HG03139 (cell line): Measurements from ENCODE around the gene VSIG10L.

ENCODE experiments used
- ATAC-seq: cut with Tn5 transposase; IDR thresholded peaks from one replicate; pipeline ENCODE4 v1.9.1; 2021; ENCODE audit not compliant: unreplicated experiment

The VSIG10L gene

GRCh38 chr19:51339313-51339686 lies 2.6 kb downstream of the VSIG10L start:
- ATAC-seq: no peak

- ATAC-seq: no peak
Measured at GRCh38 chr19:51338563-51339312, 3.2 kb downstream of the VSIG10L start.

DNA sequence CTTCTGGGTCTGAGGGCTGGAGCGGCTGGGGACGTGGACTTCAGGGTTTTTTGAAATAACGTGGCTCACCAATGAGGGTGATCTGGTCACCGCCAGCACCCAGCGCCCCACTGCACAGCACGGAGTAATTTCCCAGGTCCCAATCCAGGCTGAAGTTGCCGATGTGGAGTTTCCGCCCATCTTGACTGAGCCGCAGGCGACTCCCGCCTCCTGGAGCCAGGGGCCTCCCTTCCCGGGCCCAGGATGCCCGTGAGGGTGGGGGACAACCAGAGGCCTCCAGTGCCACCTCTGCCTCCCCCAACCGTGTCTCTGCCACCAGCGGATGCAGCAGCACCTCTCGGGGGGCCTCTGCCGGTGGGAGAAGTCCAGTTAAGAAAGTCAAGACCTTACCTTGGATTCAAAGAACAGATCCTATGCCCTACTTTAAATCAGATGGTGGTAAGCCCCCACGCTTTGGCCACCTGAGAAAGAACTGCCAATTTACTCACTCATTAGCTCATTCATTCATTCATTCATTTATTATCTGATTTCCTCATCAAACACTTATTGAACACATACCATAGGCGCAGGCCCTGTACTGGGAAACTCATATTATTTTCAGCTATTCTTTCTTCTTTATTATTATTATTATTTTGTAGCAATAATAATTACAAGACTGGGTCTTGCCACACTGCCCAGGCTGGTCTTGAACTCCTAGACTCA lies 3.9 kb downstream of the VSIG10L start:
- ATAC-seq: no peak

- ATAC-seq: no peak
Measured at GRCh38 chr19:51337141-51337860, 4.6 kb downstream of the VSIG10L start.

GRCh38 chr19:51333836-51334460 lies 8.0 kb downstream of the VSIG10L start:
- no peak for ATAC-seq

GRCh38 chr19:51331716-51332115 lies 10.2 kb downstream of the VSIG10L start:
- ATAC-seq: no peak

DNA sequence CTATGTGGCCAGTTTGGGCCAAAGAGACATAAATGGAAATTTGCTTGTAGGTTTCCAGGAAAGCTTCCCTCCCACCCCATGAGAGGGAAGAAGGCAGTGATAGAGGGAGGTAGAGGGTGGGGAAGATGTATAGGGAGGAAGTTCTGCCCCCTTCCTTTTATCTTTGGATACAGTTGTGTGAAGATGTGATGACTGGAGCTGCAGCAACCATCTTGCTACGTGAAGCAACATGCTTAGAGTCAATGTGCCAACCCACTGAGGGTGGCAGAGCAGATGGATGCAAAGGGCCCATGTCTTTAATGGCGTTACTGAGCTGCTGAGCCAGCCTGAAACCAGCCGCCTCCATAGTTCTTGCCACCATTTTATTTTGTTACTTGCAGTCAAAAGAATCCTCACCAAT lies 10.7 kb downstream of the VSIG10L start:
- ATAC-seq: no peak

DNA sequence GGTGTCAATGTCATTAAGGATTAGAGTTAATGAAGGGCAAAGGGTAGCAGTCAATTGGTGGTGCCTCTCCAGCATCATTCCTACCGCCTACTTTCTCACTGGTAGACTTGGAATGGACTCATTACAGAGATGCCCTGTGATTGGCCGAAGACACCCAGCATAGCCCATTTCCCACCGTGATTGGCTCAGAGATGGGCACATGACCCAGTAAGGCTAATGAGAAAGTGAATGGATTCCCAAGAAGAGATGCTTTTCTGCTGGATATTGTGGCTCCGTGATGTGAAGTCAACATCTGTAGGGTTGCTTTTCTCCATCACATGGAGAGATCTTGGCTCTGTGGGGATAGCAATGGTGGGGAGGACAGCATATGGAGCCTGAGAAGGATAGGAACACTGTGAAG lies 11.6 kb downstream of the VSIG10L start:
- no peak for ATAC-seq

- no peak for ATAC-seq
Measured at GRCh38 chr19:51329411-51329810, 12.5 kb downstream of the VSIG10L start.

DNA sequence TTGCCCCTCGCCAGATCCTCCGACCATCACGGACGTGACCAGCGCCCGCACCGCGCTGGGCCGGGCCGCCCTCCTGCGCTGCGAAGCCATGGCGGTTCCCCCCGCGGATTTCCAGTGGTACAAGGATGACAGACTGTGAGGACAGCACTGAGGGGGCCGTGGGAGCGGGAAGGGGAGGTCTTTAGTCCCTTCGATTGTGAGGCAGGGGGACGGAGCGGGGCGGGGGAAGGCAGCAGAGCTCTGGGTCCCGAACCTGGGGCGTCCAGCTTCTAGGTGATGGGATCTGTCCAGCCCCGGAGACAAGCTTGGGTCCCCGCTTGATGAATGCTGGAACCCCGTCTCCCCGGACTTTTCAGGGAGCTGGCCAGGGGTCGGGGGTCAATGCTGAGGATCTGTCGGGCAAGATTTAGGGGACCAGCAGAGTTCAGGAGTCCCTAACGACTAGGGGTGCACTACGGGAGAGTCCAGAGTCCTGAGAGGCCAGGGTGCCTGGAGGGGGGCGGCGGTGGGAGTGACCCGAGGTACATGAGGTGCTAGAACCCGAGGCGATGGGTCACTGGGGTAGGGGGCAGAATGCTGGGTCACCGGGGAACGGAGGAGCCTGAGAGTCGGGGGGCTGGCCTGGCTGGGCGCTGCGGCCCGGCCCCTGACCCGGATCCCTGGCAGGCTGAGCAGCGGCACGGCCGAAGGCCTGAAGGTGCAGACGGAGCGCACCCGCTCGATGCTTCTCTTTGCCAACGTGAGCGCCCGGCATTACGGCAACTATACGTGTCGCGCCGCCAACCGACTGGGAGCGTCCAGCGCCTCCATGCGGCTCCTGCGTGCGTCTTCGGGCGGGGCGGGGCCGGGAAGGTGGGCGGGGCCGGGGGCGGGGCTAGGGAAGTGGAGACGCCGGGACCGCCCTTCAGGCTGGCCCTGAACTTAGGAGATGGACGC lies 14.6 kb downstream of the VSIG10L start:
- ATAC-seq: no peak

- ATAC-seq: no peak
Measured at GRCh38 chr19:51326216-51327065, 15.5 kb downstream of the VSIG10L start.

- ATAC-seq: no peak
Measured at GRCh38 chr19:51325161-51325976, 16.6 kb downstream of the VSIG10L start.

DNA sequence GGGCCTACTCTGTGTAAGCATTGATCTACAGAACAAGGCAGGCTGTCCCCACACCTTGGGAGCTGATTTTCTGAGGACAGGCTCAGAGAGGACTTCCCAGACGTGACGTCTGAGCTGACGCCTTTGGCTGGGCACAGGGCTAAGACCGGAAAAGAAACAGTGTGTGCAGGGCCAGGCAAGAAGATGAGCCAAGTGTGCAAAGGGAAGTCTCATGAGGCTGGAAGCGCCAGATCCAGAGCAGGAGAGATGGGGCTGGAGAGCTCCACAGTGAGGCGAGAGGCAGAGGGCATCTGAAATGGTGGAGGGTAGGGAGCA lies 17.8 kb downstream of the VSIG10L start:
- no peak for ATAC-seq

DNA sequence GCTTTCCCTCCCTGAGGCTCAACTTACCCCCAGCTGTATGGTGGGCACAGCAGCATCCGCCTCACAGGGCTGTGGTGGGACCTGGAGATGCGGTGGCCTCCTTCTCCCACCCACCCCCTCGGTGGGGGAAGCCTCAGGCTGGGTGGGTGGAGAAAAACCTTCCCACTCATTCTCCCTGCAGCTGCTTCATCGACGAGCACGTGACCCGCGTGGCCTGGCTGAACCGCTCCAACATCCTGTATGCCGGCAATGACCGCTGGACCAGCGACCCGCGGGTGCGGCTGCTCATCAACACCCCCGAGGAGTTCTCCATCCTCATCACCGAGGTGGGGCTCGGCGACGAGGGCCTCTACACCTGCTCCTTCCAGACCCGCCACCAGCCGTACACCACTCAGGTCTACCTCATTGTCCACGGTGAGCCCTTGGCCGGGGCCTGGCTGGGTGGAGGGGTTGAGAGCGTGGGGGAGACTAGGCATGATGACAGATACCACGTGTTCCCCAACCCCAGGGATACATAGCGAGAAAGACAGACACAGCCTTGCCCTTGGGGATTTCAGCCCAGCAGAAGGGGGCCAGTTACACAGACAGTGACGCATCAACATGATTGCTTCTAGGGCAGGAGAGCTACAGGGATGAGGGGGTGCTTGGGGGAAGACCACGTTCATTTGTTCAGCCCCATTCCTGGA lies 18.3 kb downstream of the VSIG10L start:
- ATAC-seq: no peak

- no peak for ATAC-seq
Measured at GRCh38 chr19:51321799-51322198, 20.1 kb downstream of the VSIG10L start.

GRCh38 chr19:51320280-51320657 lies 21.7 kb downstream of the VSIG10L start:
- ATAC-seq: no peak

GRCh38 chr19:51319649-51320279 lies 22.2 kb downstream of the VSIG10L start:
- ATAC-seq: no peak
